ENCODE measurements around the gene ZNF782. TPM values are rescaled to one million over a fixed set of nuclear protein-coding genes. Genes with fewer than 3 reads are reported as not detected.

The ZNF782 gene
- total RNA-seq, 1 donor from 2014 or later = 10.0 TPM

GRCh38 chr9:96884443-96884842 lies 30.1 kb upstream of the ZNF782 start:
- Mint-ChIP-seq H3K27ac (no peak overlapping the region), H3K4me3 (ENCODE audit: low read depth) (no peak overlapping the region), H3K27me3 (no peaks in the 10 kb centered on the region), H3K9me3 (ENCODE audit: low read depth) (peaks cover 3% of the 10 kb centered on the region), H3K36me3 (ENCODE audit: insufficient read depth) (peaks cover 2% of the 10 kb centered on the region), H3K4me1 (ENCODE audit: low read depth) (peaks cover 5% of the 10 kb centered on the region)
- no peak for DNase-seq (ENCODE audit: low spot score, unreplicated experiment)
- TF ChIP-seq CTCF (IDR thresholded peaks at IDR 0.05; ENCODE audit: unreplicated experiment) = no peak

- no peak overlapping the region for H3K27ac Mint-ChIP-seq
- no peaks in the 10 kb centered on the region for H3K27me3 Mint-ChIP-seq
- H3K4me1 Mint-ChIP-seq (ENCODE audit: low read depth) = peaks cover 5% of the 10 kb centered on the region
- no peak for TF ChIP-seq CTCF (IDR thresholded peaks at IDR 0.05; ENCODE audit: unreplicated experiment)
- H3K9me3 Mint-ChIP-seq (ENCODE audit: low read depth) = peaks cover 3% of the 10 kb centered on the region
- peaks cover 2% of the 10 kb centered on the region for H3K36me3 Mint-ChIP-seq (ENCODE audit: insufficient read depth)
- no peak overlapping the region for H3K4me3 Mint-ChIP-seq (ENCODE audit: low read depth)
- no peak for DNase-seq (ENCODE audit: low spot score, unreplicated experiment)
Observed at GRCh38 chr9:96883922-96884321, 29.6 kb upstream of the ZNF782 start.

GRCh38 chr9:96877269-96877668 lies 23.0 kb upstream of the ZNF782 start:
- no peak overlapping the region for H3K27ac Mint-ChIP-seq
- no peak for TF ChIP-seq CTCF (IDR thresholded peaks at IDR 0.05; ENCODE audit: unreplicated experiment)
- peaks cover 2% of the 10 kb centered on the region for H3K36me3 Mint-ChIP-seq (ENCODE audit: insufficient read depth)
- no peaks in the 10 kb centered on the region for H3K27me3 Mint-ChIP-seq
- no peak for DNase-seq (ENCODE audit: low spot score, unreplicated experiment)
- H3K4me3 Mint-ChIP-seq (ENCODE audit: low read depth) = no peak overlapping the region
- no peaks in the 10 kb centered on the region for H3K9me3 Mint-ChIP-seq (ENCODE audit: low read depth)
- H3K4me1 Mint-ChIP-seq (ENCODE audit: low read depth) = peaks cover 9% of the 10 kb centered on the region

GRCh38 chr9:96875461-96876142 lies 21.3 kb upstream of the ZNF782 start:
- no peaks in the 10 kb centered on the region for H3K9me3 Mint-ChIP-seq (ENCODE audit: low read depth)
- peaks cover 2% of the 10 kb centered on the region for H3K36me3 Mint-ChIP-seq (ENCODE audit: insufficient read depth)
- peak overlapping the region; percentile 87 for H3K4me3 Mint-ChIP-seq (ENCODE audit: low read depth)
- H3K27me3 Mint-ChIP-seq = no peaks in the 10 kb centered on the region
- peaks cover 9% of the 10 kb centered on the region for H3K4me1 Mint-ChIP-seq (ENCODE audit: low read depth)
- peak overlapping the region; percentile 93 for H3K27ac Mint-ChIP-seq
- DNase-seq (ENCODE audit: low spot score, unreplicated experiment) = peak; percentile 77
- peak; percentile 69 for TF ChIP-seq CTCF (IDR thresholded peaks at IDR 0.05; ENCODE audit: unreplicated experiment)

- Mint-ChIP-seq H3K4me3 (ENCODE audit: low read depth) (peak overlapping the region; percentile 87), H3K36me3 (ENCODE audit: insufficient read depth) (peaks cover 2% of the 10 kb centered on the region), H3K27me3 (no peaks in the 10 kb centered on the region), H3K9me3 (ENCODE audit: low read depth) (no peaks in the 10 kb centered on the region), H3K4me1 (ENCODE audit: low read depth) (peaks cover 12% of the 10 kb centered on the region), H3K27ac (peak overlapping the region; percentile 93)
- no peak for DNase-seq (ENCODE audit: low spot score, unreplicated experiment)
- TF ChIP-seq CTCF (IDR thresholded peaks at IDR 0.05; ENCODE audit: unreplicated experiment) = no peak
Observed at GRCh38 chr9:96874947-96875460, 20.7 kb upstream of the ZNF782 start.

All from progenitor cell of endocrine pancreas (in vitro differentiated cells).